ENCODE data around the gene COLEC11. TPM values are rescaled to one million over a fixed set of nuclear protein-coding genes. Genes with fewer than 3 reads are reported as not detected.

The COLEC11 gene
- total RNA-seq, 4 donors from 2014 or later, result 0.66 to 6.7 (median 1.6) TPM; not detected in 1

DNA sequence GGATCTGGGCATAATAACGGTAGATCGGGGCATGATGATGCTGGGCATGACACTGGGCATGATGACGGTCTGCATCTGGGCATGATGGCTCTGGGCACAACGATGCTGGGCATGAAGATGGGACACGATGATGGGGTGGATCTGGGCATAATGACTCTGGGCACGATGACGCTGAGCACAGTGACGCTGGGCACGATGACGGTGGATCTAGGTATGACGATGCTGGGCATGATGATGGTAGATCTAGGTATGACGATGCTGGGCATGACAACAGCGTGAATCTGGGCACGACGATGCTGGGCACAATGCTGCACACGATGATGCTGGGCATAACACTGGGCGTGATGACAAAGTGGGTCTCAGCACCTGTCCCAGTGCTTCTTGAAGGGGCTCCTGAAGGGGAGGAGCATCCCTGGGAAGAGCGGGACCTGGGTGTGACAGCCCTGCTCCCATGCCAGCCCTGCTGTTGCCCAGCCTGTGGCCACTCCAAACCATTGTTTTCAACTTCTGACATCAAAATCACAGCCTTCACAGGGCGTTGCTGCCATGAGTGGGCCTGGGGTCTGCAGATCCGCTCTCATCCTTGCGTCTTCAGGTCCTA is 32.7 kb downstream of the COLEC11 start:
- H3K27me3 ChIP-seq, result no peaks in the 10 kb centered on the region
- no peak overlapping the region for H3K27ac ChIP-seq
- peaks cover 0 to 5% (median 0%) of the 10 kb centered on the region in 4 donors for H3K4me1 ChIP-seq
- TF ChIP-seq, protein P1, sequence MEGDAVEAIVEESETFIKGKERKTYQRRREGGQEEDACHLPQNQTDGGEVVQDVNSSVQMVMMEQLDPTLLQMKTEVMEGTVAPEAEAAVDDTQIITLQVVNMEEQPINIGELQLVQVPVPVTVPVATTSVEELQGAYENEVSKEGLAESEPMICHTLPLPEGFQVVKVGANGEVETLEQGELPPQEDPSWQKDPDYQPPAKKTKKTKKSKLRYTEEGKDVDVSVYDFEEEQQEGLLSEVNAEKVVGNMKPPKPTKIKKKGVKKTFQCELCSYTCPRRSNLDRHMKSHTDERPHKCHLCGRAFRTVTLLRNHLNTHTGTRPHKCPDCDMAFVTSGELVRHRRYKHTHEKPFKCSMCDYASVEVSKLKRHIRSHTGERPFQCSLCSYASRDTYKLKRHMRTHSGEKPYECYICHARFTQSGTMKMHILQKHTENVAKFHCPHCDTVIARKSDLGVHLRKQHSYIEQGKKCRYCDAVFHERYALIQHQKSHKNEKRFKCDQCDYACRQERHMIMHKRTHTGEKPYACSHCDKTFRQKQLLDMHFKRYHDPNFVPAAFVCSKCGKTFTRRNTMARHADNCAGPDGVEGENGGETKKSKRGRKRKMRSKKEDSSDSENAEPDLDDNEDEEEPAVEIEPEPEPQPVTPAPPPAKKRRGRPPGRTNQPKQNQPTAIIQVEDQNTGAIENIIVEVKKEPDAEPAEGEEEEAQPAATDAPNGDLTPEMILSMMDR (IDR thresholded peaks at IDR 0.05), result no peak
- H3K9me3 ChIP-seq, result peaks cover 0 to 17% (median 0%) of the 10 kb centered on the region in 4 donors
- H3K4me3 ChIP-seq, result no peak overlapping the region
- 91 to 92% methylated on average over 21 of the region's 21 CpGs for WGBS, 2 donors
- H3K36me3 ChIP-seq, result no peaks in the 10 kb centered on the region
- no peak for DNase-seq (ENCODE audit: low spot score in 2 of 2)

- Histone ChIP-seq H3K9me3 (peaks cover 0 to 11% (median 0%) of the 10 kb centered on the region in 4 donors), H3K27ac (no peak overlapping the region), H3K36me3 (no peaks in the 10 kb centered on the region), H3K4me1 (peaks cover 0 to 5% (median 0%) of the 10 kb centered on the region in 4 donors), H3K27me3 (no peaks in the 10 kb centered on the region), H3K4me3 (no peak overlapping the region)
- 81 to 84% methylated on average over 9 to 10 of the region's 10 CpGs for WGBS, 2 donors
- no peak for DNase-seq (ENCODE audit: low spot score in 2 of 2)
- no peak for TF ChIP-seq EP300 (IDR thresholded peaks at IDR 0.05)
- TF ChIP-seq POLR2A (IDR thresholded peaks at IDR 0.05), result no peak
- TF ChIP-seq, protein P1 (IDR thresholded peaks at IDR 0.05), result no peak
These were observed 33.3 kb downstream of the COLEC11 start for GRCh38 chr2:3628241-3628679.

GRCh38 chr2:3628800-3629199 is 33.9 kb downstream of the COLEC11 start:
- Histone ChIP-seq H3K36me3 (no peaks in the 10 kb centered on the region), H3K27me3 (no peaks in the 10 kb centered on the region), H3K9me3 (peaks cover 0 to 6% (median 0%) of the 10 kb centered on the region in 4 donors), H3K4me1 (peaks cover 0 to 5% (median 0%) of the 10 kb centered on the region in 4 donors), H3K4me3 (no peak overlapping the region), H3K27ac (no peak overlapping the region)
- TF ChIP-seq, protein P1 (IDR thresholded peaks at IDR 0.05), result no peak
- no peak for TF ChIP-seq POLR2A (IDR thresholded peaks at IDR 0.05)
- no peak for TF ChIP-seq EP300 (IDR thresholded peaks at IDR 0.05)
- no peak for DNase-seq (ENCODE audit: low spot score in 2 of 2)
- WGBS, 2 donors, result 47 to 68% methylated on average over 10 to 12 of the region's 12 CpGs

DNA sequence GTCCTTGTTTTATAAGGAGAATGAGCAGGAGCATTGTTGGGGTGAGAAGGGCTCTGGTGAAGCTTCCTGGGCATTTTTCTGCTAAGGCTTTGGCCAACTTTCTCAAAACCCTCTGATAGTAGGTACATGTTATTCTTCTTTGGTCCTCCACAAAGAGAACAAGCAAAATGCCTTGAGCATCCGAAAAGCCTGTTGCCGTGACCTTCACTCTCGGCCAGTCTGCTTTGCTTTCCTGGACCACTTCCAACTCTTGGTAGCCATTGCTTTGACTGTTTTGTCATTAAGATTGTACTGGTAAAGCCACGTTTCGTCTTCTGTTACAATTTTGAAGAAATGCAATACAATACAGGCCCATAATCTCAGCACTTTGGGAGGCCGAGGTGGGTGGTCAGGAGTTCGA is 35.7 kb downstream of the COLEC11 start:
- H3K27me3 ChIP-seq, result no peaks in the 10 kb centered on the region
- no peak overlapping the region for H3K4me3 ChIP-seq
- H3K27ac ChIP-seq, result no peak overlapping the region
- no peak for DNase-seq (ENCODE audit: low spot score in 2 of 2)
- TF ChIP-seq, protein P1 (IDR thresholded peaks at IDR 0.05), result no peak
- TF ChIP-seq EP300 (IDR thresholded peaks at IDR 0.05) (no peak), POLR2A (IDR thresholded peaks at IDR 0.05) (no peak)
- peaks cover 0 to 5% (median 0%) of the 10 kb centered on the region in 4 donors for H3K4me1 ChIP-seq
- H3K9me3 ChIP-seq, result no peaks in the 10 kb centered on the region
- WGBS, 2 donors, result 55 to 58% methylated on average over 7 of the region's 7 CpGs
- H3K36me3 ChIP-seq, result no peaks in the 10 kb centered on the region

- Histone ChIP-seq H3K9me3 (no peaks in the 10 kb centered on the region), H3K36me3 (no peaks in the 10 kb centered on the region), H3K27ac (no peak overlapping the region), H3K4me1 (peaks cover 0 to 2% (median 0%) of the 10 kb centered on the region in 4 donors), H3K4me3 (no peak overlapping the region), H3K27me3 (no peaks in the 10 kb centered on the region)
- TF ChIP-seq, protein P1 (IDR thresholded peaks at IDR 0.05), result no peak
- TF ChIP-seq EP300 (IDR thresholded peaks at IDR 0.05), result no peak
- no peak for TF ChIP-seq POLR2A (IDR thresholded peaks at IDR 0.05)
- DNase-seq (ENCODE audit: low spot score in 2 of 2), result no peak
- 77 to 79% methylated on average over 11 to 15 of the region's 15 CpGs for WGBS, 2 donors
These were observed 36.4 kb downstream of the COLEC11 start for GRCh38 chr2:3631161-3631850.
